Activated CD8-positive, alpha-beta memory T cell treated with anti-CD3 and anti-CD28 coated beads, Interleukin-2, amount 50 U/mL, for 1 hour (primary cell): ENCODE measurements around the gene RHOJ.
"Not testable (repeated sequence)": the region's sequence is repeated elsewhere in the genome, so short reads cannot be mapped to it uniquely, and the experiment has no call there.

Experiments
- DNase-seq: peaks from one replicate; pipeline ENCODE4 v3.0.0-alpha.2; 2020; ENCODE audit errors: extremely low read depth

RHOJ gene

GRCh38 chr14:63299351-63300110 lies 95.3 kb downstream of the RHOJ start:
- no peak for DNase-seq

- DNase-seq: no peak
Observed at GRCh38 chr14:63300854-63301253, 96.6 kb downstream of the RHOJ start.

- no peak for DNase-seq
Observed at GRCh38 chr14:63301891-63302534, 97.8 kb downstream of the RHOJ start.

- not testable (repeated sequence) for DNase-seq
Observed at GRCh38 chr14:63304429-63304828, 100.2 kb downstream of the RHOJ start.

- no peak for DNase-seq
Observed at GRCh38 chr14:63308723-63309317, 104.6 kb downstream of the RHOJ start.

GRCh38 chr14:63318835-63319234 lies 114.6 kb downstream of the RHOJ start, which contains the start of gene GPHB5:
Gene GPHB5 (minus strand): TSS chr14:63318935. CDS start chr14:63317849, 1,086 bp downstream.
- DNase-seq: no peak

GRCh38 chr14:63322472-63322871 lies 118.2 kb downstream of the RHOJ start:
- no peak for DNase-seq

GRCh38 chr14:63322897-63323573 lies 118.8 kb downstream of the RHOJ start:
- DNase-seq: no peak

GRCh38 chr14:63326840-63327239 lies 122.6 kb downstream of the RHOJ start:
- no peak for DNase-seq

- no peak for DNase-seq
Observed at GRCh38 chr14:63328787-63329737, 124.8 kb downstream of the RHOJ start.

GRCh38 chr14:63342371-63342770 lies 138.1 kb downstream of the RHOJ start:
- no peak for DNase-seq
